MM.1S (cell line): ENCODE results near the gene GPI.

Source experiments
- DNase-seq: peaks from one replicate; pipeline ENCODE4 v3.0.0-alpha.2; 2015
- H2AFZ ChIP-seq: fragments of 300-600 bp; sonication (generic); 2 replicates; pipeline ENCODE4 v1.6.0; 2016; ENCODE audit warnings: antibody characterized with exemption, low read length
- H3F3A ChIP-seq: fragments of 300-600 bp; sonication (generic); 2 replicates; pipeline ENCODE4 v1.6.1; 2016; ENCODE audit warnings: mild to moderate bottlenecking, antibody characterized with exemption, low read length, moderate library complexity, mixed read lengths; ENCODE audit not compliant: insufficient read depth
- H3K27ac ChIP-seq: fragments of 300-600 bp; sonication (generic); 2 replicates; pipeline ENCODE4 v1.5.1; 2016; ENCODE audit warnings: mild to moderate bottlenecking, low read length
- H3K27me3 ChIP-seq: fragments of 300-600 bp; sonication (generic); replicated peaks from 2 replicates; pipeline ENCODE4 v1.6.0; 2016; ENCODE audit warnings: low read length; ENCODE audit not compliant: insufficient read depth
- H3K36me3 ChIP-seq: fragments of 300-600 bp; sonication (generic); replicated peaks from 2 replicates; pipeline ENCODE4 v1.6.1; 2016; ENCODE audit warnings: mild to moderate bottlenecking, low read length, mixed read lengths; ENCODE audit not compliant: insufficient read depth
- H3K4me1 ChIP-seq: fragments of 300-600 bp; sonication (generic); 2 replicates; pipeline ENCODE4 v1.6.1; 2016; ENCODE audit warnings: low read length, mixed read lengths
- H3K4me2 ChIP-seq: fragments of 300-600 bp; sonication (generic); 2 replicates; pipeline ENCODE4 v1.6.0; 2016; ENCODE audit warnings: low read depth, low read length
- H3K4me3 ChIP-seq: fragments of 300-600 bp; sonication (generic); 2 replicates; pipeline ENCODE4 v1.5.1; 2016; ENCODE audit warnings: low read length, mixed read lengths
- H3K79me2 ChIP-seq: fragments of 300-600 bp; sonication (generic); 2 replicates; pipeline ENCODE4 v1.6.1; 2016; ENCODE audit warnings: mixed run types, low read length, mixed read lengths
- H3K9ac ChIP-seq: fragments of 300-600 bp; sonication (generic); 2 replicates; pipeline ENCODE4 v1.6.1; 2016; ENCODE audit warnings: low read length, mixed read lengths
- H3K9me2 ChIP-seq: fragments of 300-600 bp; sonication (generic); replicated peaks from 2 replicates; pipeline ENCODE4 v1.6.1; 2016; ENCODE audit warnings: mild to moderate bottlenecking, low read length, mixed read lengths; ENCODE audit not compliant: insufficient read depth
- H3K9me3 ChIP-seq: fragments of 300-600 bp; sonication (generic); replicated peaks from 2 replicates; pipeline ENCODE4 v1.6.1; 2016; ENCODE audit warnings: mild to moderate bottlenecking, low read length, mixed read lengths; ENCODE audit not compliant: insufficient read depth
- H4K20me1 ChIP-seq: fragments of 300-600 bp; sonication (generic); 2 replicates; pipeline ENCODE4 v1.6.1; 2016; ENCODE audit warnings: mild to moderate bottlenecking, low read length, moderate library complexity, mixed read lengths; ENCODE audit not compliant: insufficient read depth
- EZH2 ChIP-seq: fragments of 300-600 bp; sonication (generic); optimal IDR thresholded peaks from 2 replicates; pipeline ENCODE3; 2017; ENCODE audit warnings: low read depth, mild to moderate bottlenecking, antibody characterized with exemption, low read length, mixed read lengths
- EZH2phosphoT487 ChIP-seq: fragments of 300-600 bp; sonication (generic); IDR thresholded peaks from 2 replicates; pipeline ENCODE4 v1.6.1; 2018; ENCODE audit warnings: antibody characterized with exemption, low read length
- TF ChIP-seq, protein P1 (sequence below): fragments of 300-600 bp; sonication (generic); IDR thresholded peaks from 2 replicates; pipeline ENCODE4 v1.5.1; 2016; ENCODE audit warnings: antibody characterized with exemption, low read length, mixed read lengths

The GPI gene

DNA sequence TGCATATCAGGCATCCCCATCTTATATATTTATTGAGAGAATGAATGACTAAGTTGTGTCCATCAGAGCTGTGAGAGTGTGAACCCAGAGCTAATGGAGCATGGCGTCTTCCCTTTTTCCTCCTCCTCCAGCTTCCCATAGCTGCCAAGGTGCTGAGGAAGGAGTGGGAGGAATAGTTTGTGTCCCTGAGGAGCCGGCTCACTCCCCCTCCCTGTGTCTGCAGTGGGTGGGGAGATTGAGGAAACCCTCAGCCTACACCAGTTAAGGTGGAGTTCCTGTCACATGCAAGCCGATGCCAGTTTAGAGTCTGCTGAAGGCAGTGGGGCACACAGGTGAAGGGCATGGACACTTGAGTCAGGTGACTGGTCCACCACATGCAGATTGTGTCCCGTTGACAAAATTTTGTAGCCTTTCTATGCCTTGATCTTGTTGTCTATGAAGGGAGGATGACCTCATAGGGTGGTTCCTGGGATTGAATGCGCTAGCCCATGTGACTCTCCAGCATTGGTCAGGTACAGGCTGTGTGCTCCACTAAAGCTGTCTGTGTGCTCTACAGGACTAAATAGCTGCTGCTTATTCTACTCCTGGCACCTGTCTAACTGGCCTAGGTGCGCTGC, 47.6 kb upstream of the GPI start:
- Histone ChIP-seq H3K9me2 (no peaks in the 10 kb centered on the region), H3K27ac (no peak overlapping the region), H3K79me2 (no peaks in the 10 kb centered on the region), H3F3A (no peaks in the 10 kb centered on the region), H3K27me3 (no peaks in the 10 kb centered on the region), H3K4me3 (no peak overlapping the region), H3K9me3 (no peaks in the 10 kb centered on the region), H3K9ac (no peak overlapping the region), H3K4me1 (no peaks in the 10 kb centered on the region), H4K20me1 (no peaks in the 10 kb centered on the region), H3K4me2 (no peak overlapping the region), H3K36me3 (no peaks in the 10 kb centered on the region), H2AFZ (no peak overlapping the region)
- TF ChIP-seq, protein P1, sequence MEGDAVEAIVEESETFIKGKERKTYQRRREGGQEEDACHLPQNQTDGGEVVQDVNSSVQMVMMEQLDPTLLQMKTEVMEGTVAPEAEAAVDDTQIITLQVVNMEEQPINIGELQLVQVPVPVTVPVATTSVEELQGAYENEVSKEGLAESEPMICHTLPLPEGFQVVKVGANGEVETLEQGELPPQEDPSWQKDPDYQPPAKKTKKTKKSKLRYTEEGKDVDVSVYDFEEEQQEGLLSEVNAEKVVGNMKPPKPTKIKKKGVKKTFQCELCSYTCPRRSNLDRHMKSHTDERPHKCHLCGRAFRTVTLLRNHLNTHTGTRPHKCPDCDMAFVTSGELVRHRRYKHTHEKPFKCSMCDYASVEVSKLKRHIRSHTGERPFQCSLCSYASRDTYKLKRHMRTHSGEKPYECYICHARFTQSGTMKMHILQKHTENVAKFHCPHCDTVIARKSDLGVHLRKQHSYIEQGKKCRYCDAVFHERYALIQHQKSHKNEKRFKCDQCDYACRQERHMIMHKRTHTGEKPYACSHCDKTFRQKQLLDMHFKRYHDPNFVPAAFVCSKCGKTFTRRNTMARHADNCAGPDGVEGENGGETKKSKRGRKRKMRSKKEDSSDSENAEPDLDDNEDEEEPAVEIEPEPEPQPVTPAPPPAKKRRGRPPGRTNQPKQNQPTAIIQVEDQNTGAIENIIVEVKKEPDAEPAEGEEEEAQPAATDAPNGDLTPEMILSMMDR = no peak
- TF ChIP-seq EZH2phosphoT487 (no peak), EZH2 (no peak)
- DNase-seq = no peak

DNA sequence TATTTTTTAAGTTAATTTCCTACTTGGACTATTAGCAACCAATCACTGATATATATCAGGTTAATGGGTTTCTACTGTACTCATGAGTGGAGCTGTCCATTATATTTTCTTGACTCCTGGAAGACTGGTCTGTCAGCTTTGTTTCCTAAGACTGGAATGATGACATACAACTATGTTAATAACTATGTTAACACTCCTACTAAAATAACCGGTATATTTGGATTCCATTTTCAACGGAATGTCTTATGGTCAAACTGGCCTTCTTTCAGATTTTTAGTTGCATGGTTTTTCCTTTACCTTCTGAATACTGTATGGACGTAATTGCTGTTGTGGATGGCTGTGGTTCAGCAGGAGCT, 45.8 kb upstream of the GPI start:
- H3K4me3 ChIP-seq = no peak overlapping the region
- H3F3A ChIP-seq = no peaks in the 10 kb centered on the region
- H2AFZ ChIP-seq = no peak overlapping the region
- no peaks in the 10 kb centered on the region for H3K9me2 ChIP-seq
- TF ChIP-seq, protein P1 = no peak
- TF ChIP-seq EZH2phosphoT487 (no peak), EZH2 (no peak)
- no peaks in the 10 kb centered on the region for H3K36me3 ChIP-seq
- H3K27me3 ChIP-seq = no peaks in the 10 kb centered on the region
- no peaks in the 10 kb centered on the region for H3K4me1 ChIP-seq
- no peaks in the 10 kb centered on the region for H3K79me2 ChIP-seq
- H3K27ac ChIP-seq = no peak overlapping the region
- DNase-seq = no peak
- H3K4me2 ChIP-seq = no peak overlapping the region
- H4K20me1 ChIP-seq = no peaks in the 10 kb centered on the region
- no peak overlapping the region for H3K9ac ChIP-seq
- H3K9me3 ChIP-seq = no peaks in the 10 kb centered on the region

DNA sequence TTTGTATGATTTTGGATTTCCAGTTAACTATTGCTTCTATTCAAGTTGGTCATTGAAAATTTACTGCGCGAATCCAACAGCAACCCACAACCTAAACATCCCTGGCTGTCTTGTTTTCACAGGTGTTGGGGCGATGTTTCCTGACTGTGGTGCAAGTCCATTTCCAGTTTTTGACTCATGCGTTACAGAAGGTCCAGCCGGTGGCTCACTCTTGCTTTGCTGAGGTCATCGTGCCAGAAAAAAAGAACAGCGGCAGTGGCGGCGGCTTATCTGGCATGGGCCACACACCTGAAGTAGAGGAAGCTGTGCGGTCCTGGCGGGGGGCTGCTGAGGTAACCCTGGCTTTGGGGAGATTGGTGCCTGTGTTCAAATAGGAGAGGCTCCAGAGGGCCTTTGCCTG, 45.2 kb upstream of the GPI start:
- TF ChIP-seq EZH2 = no peak
- TF ChIP-seq, protein P1 = no peak
- TF ChIP-seq EZH2phosphoT487 = no peak
- H3K9me2 ChIP-seq = no peaks in the 10 kb centered on the region
- no peak overlapping the region for H3K27ac ChIP-seq
- H3K36me3 ChIP-seq = no peaks in the 10 kb centered on the region
- H3K4me3 ChIP-seq = no peak overlapping the region
- H3K4me1 ChIP-seq = no peaks in the 10 kb centered on the region
- no peaks in the 10 kb centered on the region for H3K9me3 ChIP-seq
- no peaks in the 10 kb centered on the region for H3K79me2 ChIP-seq
- no peaks in the 10 kb centered on the region for H4K20me1 ChIP-seq
- no peak overlapping the region for H2AFZ ChIP-seq
- H3K27me3 ChIP-seq = no peaks in the 10 kb centered on the region
- H3K4me2 ChIP-seq = no peak overlapping the region
- no peaks in the 10 kb centered on the region for H3F3A ChIP-seq
- no peak for DNase-seq
- no peak overlapping the region for H3K9ac ChIP-seq
